GM18909 (cell line): ENCODE results near the gene TAF6.
A peak's percentile ranks its signal among the peaks of the same experiment; 100 is the strongest.
"Not testable (repeated sequence)": the region's sequence is repeated elsewhere in the genome, so short reads cannot be mapped to it uniquely, and the experiment has no call there.

Experiments used
- ATAC-seq: cut with Tn5 transposase; IDR thresholded peaks from one replicate; pipeline ENCODE4 v1.9.1; 2021; ENCODE audit warnings: mild to moderate bottlenecking; ENCODE audit not compliant: unreplicated experiment, poor library complexity

The TAF6 gene

DNA sequence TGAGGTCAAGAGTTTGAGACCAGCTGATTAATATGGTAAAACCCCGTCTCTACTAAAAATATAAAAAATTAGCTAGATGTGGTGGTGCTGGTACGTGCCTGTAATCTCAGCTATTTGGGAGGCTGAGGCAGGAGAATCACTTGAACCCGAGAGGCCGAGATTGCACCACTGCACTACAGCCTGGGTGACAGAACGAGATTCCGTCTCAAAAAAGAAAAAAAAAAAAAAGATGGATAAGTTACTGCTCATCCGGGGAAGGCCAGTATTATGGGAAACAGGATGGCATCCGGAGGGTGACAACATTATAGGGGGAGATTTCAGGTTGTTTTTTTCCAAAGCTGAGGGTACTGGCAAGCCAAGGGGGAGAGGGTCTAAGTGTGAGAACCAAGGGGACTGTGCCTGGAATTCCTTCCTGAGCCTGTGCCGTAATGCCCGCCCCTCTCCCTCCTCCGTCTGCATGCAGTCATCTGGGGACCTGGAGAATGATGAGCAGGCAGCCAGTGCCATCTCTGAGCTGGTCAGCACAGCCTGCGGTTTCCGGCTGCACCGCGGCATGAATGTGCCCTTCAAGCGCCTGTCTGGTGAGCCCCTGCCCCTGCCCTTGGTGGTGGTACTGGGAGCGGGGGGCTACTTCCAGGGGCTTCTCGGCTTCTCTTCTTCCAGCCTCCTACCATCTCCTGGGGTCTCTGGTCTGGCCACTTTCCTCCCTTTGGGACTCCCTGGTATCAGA lies 33.9 kb upstream of the TAF6 start:
- ATAC-seq, result no peak

DNA sequence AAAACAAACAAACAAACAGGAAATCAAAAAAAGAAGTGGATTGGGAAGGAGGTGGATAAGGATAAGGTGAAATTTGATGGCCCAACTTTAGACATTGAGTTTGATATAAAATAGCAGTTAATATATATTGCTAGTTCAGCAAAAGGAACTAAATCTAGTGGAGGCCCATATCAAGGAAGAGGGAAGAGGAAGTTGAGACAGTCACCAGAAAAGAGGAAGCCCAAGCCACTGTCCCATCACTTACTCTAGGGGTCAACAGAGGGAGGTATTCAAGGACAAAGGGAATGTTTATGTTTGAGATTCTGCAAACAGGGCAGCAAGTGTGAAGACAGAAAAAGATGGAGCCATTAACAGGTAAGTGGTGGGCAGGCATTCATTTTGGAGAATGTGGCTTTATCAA lies 33.2 kb upstream of the TAF6 start:
- ATAC-seq, result no peak

DNA sequence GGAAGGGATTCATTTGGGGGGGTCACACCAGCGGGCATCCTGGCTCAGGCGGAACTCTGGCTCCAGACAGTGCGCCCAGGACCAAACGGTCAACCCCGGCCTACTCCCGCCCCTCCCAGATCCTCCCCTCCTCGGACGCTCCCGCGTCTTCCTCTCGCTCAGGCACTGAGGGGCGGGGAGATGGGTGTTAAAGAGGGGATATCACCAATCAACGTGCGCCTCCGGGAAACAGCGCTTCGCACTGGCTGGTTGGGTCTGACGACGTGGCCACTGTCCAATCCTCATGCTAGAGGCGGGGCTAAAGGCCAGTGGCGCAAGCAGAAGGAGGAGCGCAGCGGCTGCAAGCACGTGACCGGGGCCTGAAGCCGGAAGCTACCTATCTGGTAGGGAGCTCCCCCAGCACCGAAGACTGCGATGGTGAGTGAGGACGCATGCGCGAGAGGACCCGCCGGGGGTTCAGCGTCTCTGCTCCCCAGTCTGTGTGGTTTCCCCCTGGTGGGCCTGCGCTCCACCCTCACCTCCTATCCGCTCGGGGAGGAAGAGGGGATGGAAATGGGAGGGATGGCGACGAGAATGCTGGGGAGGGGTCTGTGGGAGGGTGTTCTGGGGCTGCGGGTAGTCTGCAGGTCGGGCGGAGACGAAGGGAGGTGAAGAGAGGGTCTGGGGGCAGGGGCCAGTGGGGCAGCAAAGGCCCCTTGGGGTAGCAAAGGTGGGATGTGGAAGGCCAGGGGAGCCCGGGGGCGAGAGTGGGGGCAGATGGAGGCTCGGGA lies 29.6 kb upstream of the TAF6 start, which contains the start of gene LAMTOR4:
Gene LAMTOR4, plus strand, starts transcription at position 360 of the 770 bp plus-strand sequence. Its CDS starts 55 bp downstream, at position 415.
- peak; percentile 99 for ATAC-seq

- ATAC-seq, result no peak
Measured at GRCh38 chr7:100148225-100148558, 29.0 kb upstream of the TAF6 start.

DNA sequence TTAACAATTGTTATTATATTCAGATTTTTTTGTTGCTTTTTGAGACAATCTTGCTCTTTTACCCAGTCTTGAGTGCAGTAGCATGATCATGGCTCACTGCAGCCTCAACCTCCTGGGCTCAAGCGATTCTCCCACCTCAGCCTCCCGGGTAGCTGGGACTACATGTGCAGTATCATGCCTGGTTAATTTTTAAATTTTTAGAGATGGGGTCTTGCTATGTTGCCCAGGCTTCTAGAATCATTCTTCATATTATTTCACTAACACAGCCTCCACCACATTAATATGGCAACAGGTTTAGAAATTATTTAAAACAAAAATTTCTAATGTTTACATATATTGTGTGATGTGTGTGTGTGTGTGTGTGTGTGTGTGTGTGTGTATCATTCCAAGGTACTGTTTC lies 28.1 kb upstream of the TAF6 start:
- no peak for ATAC-seq

DNA sequence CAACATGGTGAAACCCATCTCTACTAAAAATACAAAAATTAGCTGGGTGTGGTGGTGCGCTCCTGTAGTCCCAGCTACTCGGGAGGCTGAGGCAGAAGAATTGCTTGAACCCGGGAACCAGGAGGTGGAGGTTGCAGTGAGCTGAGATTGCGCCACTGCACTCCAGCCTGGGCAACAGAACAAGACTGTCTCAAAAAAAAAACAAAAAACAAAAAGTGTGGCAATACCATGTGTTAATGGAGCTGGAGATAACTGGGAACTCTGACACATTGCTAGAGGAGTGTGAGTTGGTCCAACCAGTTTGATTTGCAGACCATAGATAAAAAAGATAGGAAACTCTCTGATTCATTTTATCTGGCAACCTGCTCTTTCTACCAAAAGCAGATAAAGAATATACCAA lies 27.2 kb upstream of the TAF6 start:
- ATAC-seq, result not testable (repeated sequence)

DNA sequence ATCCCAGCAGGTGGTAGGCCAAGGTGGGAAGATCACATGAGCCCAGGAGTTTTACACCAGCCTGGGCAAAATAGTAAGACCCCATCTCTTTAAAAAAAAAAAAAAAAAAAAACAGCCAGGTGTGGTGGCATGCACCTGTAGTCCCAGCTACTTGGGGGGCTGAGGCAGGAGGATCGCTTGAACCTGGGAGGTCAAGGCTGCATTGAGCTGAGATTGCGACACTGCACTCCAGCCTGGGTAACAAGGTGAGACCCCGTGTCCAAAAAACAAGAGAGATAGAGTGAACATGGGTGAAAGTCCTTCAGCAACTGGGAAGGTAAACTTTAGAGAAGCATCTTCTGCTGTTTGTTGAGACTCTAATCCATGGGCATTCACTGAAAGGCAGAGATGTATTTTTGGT lies 23.3 kb upstream of the TAF6 start:
- ATAC-seq, result no peak

DNA sequence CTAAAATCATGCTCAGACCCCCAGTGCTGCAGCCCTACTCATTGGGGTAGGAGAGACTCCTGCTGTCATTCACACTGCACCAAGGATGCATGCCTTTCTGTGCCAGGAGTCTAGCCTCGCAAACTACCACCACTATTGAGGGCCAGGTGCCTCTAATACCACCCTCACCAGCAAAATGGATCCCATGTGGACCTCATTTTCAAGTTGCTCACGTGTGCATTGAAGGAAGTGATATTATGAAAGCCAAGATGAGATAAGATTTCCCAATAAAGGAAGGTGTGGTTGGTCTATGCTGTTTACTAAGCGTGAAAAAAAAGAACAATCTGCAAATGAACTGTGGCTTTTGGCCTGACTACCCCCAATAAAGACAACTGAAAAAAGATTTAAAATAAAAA lies 22.4 kb upstream of the TAF6 start:
- ATAC-seq, result no peak

GRCh38 chr7:100137851-100138760 lies 18.9 kb upstream of the TAF6 start:
- ATAC-seq, result no peak

DNA sequence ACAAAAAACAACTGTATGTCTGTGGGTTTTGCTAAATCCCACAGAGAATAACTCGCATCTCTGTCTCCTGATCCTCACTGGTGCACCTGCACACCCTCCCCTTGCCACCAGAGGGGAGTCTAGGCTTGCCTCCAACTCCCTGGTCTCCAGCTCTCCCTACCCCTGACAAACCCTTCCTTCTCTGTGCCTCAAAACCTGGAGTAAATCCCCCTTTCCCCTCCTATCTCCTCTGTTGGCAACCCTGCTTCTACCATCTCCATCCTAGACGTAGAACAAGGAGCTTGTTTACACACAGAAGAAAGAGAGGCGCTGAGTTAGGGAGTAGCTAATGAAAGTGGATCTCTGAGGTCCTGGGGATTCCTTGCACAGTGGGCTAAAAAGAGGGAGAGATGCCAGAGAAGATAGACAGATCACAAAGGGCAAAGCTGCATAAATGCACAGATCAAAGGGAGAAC lies 13.6 kb upstream of the TAF6 start:
- ATAC-seq, result peak; percentile 69

DNA sequence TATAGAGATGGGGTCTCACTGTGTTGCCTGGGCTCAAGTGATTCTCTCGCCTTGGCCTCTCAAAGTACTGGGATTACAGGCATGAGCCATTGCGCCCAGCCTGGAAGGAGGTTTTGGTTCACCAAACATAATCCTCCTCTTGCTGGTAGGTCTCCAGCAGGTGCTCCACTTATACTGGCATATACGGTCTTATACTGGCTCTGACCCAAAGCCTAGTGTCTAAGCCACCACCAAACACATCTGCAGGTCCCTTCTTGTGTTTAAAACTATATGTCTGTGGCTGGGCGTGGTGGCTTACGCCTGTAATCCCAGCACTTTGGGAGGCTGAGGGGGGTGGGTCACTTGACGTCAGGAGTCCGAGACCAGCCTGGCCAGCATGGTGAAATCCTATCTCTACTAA lies 13.0 kb upstream of the TAF6 start:
- ATAC-seq, result no peak

GRCh38 chr7:100130608-100131453 lies 11.7 kb upstream of the TAF6 start:
- ATAC-seq, result no peak

GRCh38 chr7:100130220-100130607 lies 11.1 kb upstream of the TAF6 start:
- ATAC-seq, result not testable (repeated sequence)

GRCh38 chr7:100128637-100128963 lies 9.4 kb upstream of the TAF6 start:
- no peak for ATAC-seq

DNA sequence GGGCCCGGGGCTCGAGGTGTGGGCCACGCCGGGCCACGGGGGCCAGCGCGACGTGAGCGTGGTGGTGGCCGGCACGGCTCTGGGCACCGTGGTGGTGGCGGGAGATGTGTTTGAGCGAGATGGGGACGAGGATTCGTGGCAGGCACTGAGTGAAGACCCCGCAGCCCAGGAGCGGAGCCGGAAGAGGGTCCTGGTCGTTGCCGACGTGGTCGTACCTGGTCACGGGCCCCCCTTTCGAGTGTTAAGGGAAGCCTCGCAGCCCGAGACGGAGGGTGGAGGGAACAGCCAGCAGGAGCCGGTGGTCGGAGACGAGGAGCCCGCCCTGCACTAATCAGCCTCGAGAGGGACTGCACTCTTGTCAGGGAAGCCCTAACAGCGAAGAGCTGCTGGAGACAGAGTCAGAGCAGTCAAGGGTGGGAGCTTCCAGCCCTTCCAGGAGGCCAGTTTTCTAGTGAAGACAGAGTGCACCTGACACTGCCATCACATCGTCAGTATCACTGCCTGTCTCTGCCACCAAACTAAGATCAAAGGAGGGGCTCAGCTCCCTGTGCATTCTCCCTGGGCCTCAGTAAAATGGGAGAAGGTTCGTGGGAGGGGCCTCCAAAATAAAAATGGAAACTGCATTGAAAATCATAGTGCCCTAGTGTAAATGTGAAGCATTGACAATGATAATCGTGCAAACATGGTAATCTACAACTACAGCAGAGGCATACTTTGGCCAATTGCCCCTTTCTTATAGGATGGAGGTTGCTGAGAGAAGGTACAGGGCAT lies 8.9 kb upstream of the TAF6 start:
- peak; percentile 5 for ATAC-seq

DNA sequence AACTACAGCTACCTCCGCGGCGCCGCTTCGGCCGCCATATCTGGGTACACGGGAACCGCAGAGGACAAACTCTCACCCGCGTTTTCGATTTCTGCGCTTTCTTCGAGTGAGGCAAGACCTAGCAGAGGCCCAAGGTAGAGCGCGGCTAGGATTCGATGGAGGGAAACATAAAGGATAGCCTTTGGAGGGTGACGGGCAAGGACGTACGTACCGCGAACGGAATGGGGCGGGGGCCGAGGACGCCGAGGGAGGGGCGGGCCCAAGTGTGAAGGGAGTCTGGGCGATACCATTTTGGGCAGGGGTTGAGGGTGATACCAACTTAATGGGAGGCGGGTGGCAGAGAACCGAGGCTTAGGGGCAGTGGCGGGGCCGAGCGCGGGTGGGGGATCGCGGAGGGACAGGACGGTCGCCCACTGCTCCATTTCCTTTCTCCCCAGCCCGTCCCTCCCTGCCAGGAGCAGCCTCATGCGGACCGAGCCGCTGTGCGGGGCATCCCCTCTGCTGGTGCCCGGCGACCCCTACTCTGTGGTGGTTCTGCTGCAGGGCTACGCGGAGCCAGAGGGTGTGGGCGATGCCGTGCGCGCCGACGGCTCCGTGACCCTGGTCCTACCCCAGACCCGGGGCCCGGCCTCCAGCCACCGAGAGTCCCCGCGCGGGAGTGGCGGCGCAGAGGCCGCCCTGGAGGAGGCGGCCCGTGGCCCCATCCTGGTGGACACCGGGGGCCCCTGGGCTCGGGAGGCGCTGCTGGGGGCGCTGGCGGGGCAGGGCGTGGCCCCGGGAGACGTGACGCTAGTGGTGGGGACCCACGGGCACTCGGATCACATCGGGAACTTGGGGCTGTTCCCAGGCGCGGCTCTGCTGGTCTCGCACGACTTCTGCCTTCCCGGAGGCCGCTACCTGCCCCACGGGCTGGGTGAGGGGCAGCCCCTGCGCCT lies 8.0 kb upstream of the TAF6 start, which contains the start of gene MBLAC1:
Gene MBLAC1, plus strand, starts transcription at position 37 of the 935 bp plus-strand sequence. Its CDS starts 429 bp downstream, at position 466.
- ATAC-seq, result peak; percentile 64

DNA sequence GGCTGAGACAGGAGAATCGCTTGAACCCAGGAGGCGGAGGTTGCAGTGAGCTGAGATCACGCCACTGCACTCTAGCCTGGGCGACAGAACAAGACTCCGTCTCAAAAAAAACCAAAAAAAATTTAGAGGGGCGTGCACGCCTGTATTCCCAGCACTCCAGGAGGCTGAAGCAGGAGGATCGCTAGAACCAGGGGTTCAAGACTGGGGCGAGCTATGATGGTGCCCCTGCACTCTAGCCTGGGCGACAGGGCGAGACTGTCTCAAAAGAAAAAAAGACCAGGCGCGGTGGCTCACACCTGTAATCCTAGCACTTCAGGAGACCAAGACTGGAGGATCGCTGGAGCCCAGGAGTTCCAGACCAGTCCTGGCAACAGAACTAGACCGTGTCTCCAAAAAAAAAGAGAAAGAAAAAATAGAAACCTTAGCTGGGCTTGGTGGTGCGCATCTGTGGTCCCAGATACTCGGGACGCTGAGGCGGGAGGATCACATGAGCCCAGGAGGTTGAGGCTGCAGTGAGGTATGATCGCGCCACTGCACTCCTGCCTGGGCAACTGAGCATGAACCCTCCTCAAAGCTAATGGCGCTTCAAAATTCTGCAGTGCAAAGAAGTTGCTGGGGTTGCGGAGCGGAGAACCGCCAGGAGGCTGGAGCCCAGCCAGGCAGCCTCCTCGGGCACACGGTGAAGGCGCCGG lies 7.2 kb upstream of the TAF6 start:
- ATAC-seq, result no peak
